GM12864 (cell line): ENCODE measurements around the gene FYTTD1.

Experiments used
- DNase-seq: peaks from one replicate; pipeline ENCODE4 v3.0.0-alpha.2; 2011; ENCODE audit warnings: low read depth
- H3K4me3 ChIP-seq: 2 replicates; pipeline ENCODE4 v1.5.1; 2011; ENCODE audit warnings: mild to moderate bottlenecking, low read depth, low read length, control low read depth
- CTCF ChIP-seq: IDR thresholded peaks from 2 replicates; pipeline ENCODE4 v1.5.1; 2011; ENCODE audit warnings: low read depth, mild to moderate bottlenecking, moderate library complexity, low read length, control low read depth, inconsistent platforms; ENCODE audit errors: missing control alignments

FYTTD1 gene

DNA sequence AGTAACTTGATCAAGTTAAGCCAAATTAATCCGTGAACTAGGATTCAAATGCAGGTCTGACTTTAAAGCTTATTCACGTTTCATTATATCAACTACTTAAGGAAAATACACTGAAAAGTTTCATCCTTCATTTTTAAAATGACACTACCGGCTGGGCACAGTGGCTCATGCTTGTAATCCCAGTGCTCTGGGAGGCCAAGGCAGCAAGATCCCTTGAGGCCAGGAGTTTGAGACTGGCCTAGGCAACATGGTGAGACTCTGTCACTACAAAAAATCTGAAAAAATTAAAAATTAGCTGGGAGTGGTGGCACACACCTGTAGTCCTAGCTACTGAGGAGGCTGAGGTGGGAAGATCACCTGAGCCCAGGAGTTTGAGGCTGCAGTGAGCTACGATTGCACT, 16.6 kb upstream of the FYTTD1 start:
- H3K4me3 ChIP-seq = no peak overlapping the region; the same call in 1 of the 2 replicates
- no peak for TF ChIP-seq CTCF
- DNase-seq = no peak

- peak overlapping the region; percentile 92 for H3K4me3 ChIP-seq
- TF ChIP-seq CTCF = no peak
- peak; percentile 90 for DNase-seq
Measured at GRCh38 chr3:197734667-197735318, 14.9 kb upstream of the FYTTD1 start.

- DNase-seq = no peak
- no peak for TF ChIP-seq CTCF
- H3K4me3 ChIP-seq = peak overlapping the region; percentile 92
Measured at GRCh38 chr3:197736010-197736490, 13.6 kb upstream of the FYTTD1 start.

DNA sequence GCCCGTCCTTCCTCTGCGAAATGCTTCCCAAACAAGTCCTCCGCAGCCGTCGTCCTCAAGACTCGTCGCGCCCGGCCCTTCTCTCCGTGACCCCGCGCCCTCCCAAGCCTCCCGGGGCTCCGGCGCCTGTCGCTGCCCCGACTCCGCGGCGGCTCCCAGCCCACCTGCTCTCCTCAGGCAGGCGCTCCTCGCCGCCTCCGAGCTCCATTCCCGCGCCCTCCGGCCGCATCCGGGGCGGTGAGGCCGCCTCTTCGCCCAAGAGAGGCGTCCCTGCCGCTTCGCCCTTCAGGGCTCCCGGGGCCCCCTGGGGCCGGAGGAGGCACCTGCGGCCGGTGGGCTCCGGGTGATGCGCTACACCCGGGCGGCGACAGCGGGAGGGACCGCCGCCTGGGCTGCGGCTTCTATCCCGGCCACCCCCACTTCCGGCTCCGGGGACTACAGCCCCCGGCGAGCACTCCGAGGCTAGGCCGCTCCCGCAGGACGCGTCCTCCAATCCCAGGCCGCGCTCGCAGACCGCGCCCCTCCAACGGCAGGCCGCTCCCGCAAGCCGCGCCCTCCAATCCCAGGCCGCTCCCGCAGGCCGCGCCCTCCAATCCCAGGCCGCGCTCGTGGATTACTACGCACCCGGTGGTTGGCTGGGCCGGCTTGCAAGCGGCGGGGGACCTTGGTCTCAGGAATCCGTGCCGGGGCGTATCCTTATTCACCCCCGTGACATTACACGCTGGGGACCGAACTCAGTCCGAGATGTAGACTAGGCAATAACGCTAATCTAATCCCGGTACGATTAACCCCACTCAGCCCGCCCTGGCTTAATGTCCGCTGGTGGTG, 13.0 kb upstream of the FYTTD1 start, which contains the start of gene RUBCN:
Gene RUBCN, minus strand, starts transcription at position 414 of the 828 bp plus-strand sequence. Its CDS starts 185 bp downstream, at position 229.
- H3K4me3 ChIP-seq = peak within 1 kb of the TSS; percentile 92
- no peak for TF ChIP-seq CTCF
- DNase-seq = peak; percentile 89

- no peak for TF ChIP-seq CTCF
- H3K4me3 ChIP-seq = peak overlapping the region; percentile 92
- no peak for DNase-seq
Measured at GRCh38 chr3:197737319-197737649, 12.4 kb upstream of the FYTTD1 start.

- H3K4me3 ChIP-seq = peak overlapping the region; percentile 92
- TF ChIP-seq CTCF = no peak
- no peak for DNase-seq
Measured at GRCh38 chr3:197737749-197738462, 11.8 kb upstream of the FYTTD1 start.
